HG03025 (cell line): ENCODE data around the gene RPLP1.
A peak's percentile ranks its signal among the peaks of the same experiment; 100 is the strongest.

Experiments used
- ATAC-seq: cut with Tn5 transposase; IDR thresholded peaks from one replicate; pipeline ENCODE4 v1.9.1; 2021; ENCODE audit warnings: mild to moderate bottlenecking, moderate library complexity; ENCODE audit not compliant: unreplicated experiment, low FRiP score

The RPLP1 gene

GRCh38 chr15:69452692-69453521 is at the start of gene RPLP1:
Gene RPLP1 (plus strand): TSS chr15:69452818. CDS start chr15:69452949, 131 bp downstream.
- ATAC-seq, result peak; percentile 85

- no peak for ATAC-seq
Observed at GRCh38 chr15:69403594-69403993, 49.0 kb upstream of the RPLP1 start.

- ATAC-seq, result no peak
Observed at GRCh38 chr15:69405110-69405509, 47.5 kb upstream of the RPLP1 start.

- no peak for ATAC-seq
Observed at GRCh38 chr15:69407719-69408400, 44.8 kb upstream of the RPLP1 start.

- no peak for ATAC-seq
Observed at GRCh38 chr15:69408841-69409240, 43.8 kb upstream of the RPLP1 start.

- no peak for ATAC-seq
Observed at GRCh38 chr15:69410248-69410874, 42.3 kb upstream of the RPLP1 start.

- no peak for ATAC-seq
Observed at GRCh38 chr15:69412274-69412673, 40.3 kb upstream of the RPLP1 start.

- ATAC-seq, result no peak
Observed at GRCh38 chr15:69412701-69413100, 39.9 kb upstream of the RPLP1 start.

GRCh38 chr15:69413822-69414700 is 38.6 kb upstream of the RPLP1 start, which contains the start of gene KIF23:
Gene KIF23 (plus strand): TSS chr15:69414349. CDS start chr15:69414466, 117 bp downstream.
- ATAC-seq, result peak; percentile 82

- peak; percentile 26 for ATAC-seq
Observed at GRCh38 chr15:69414701-69415167, 37.9 kb upstream of the RPLP1 start.

GRCh38 chr15:69415381-69415780 is 37.2 kb upstream of the RPLP1 start:
- no peak for ATAC-seq

GRCh38 chr15:69417581-69417980 is 35.0 kb upstream of the RPLP1 start:
- ATAC-seq, result no peak

GRCh38 chr15:69421498-69421897 is 31.1 kb upstream of the RPLP1 start:
- ATAC-seq, result no peak

GRCh38 chr15:69422336-69422895 is 30.2 kb upstream of the RPLP1 start:
- ATAC-seq, result no peak

- ATAC-seq, result no peak
Observed at GRCh38 chr15:69424001-69424400, 28.6 kb upstream of the RPLP1 start.

GRCh38 chr15:69424748-69425413 is 27.7 kb upstream of the RPLP1 start:
- no peak for ATAC-seq

- no peak for ATAC-seq
Observed at GRCh38 chr15:69433831-69434230, 18.8 kb upstream of the RPLP1 start.

- no peak for ATAC-seq
Observed at GRCh38 chr15:69434238-69434637, 18.4 kb upstream of the RPLP1 start.

- no peak for ATAC-seq
Observed at GRCh38 chr15:69434679-69435078, 17.9 kb upstream of the RPLP1 start.
